Measurements from ENCODE around the gene PSPN. TPM values are rescaled to one million over a fixed set of nuclear protein-coding genes. Genes with fewer than 3 reads are reported as not detected.

PSPN gene
- total RNA-seq, 1 experiment from 2014 or later: 1.9 TPM

GRCh38 chr19:6381030-6381750, 5.5 kb upstream of the PSPN start:
- Mint-ChIP-seq H3K27ac (no peak overlapping the region), H3K4me1 (0 out of 2 replicates have a peak, but pooled peaks cover 3% of the 10 kb centered on the region), H3K4me3 (no peak overlapping the region), H3K36me3 (peaks cover 48% of the 10 kb centered on the region), H3K27me3 (ENCODE audit: low read depth) (no peaks in the 10 kb centered on the region), H3K9me3 (peaks cover 5% of the 10 kb centered on the region; the same call in 1 of the 2 replicates)
- DNase-seq (ENCODE audit: low spot score): no peak
- ATAC-seq: no peak
- ChIA-PET CTCF (interaction anchor here (0.5 kb wide), 1 partner anchor 20 kb away, joined by 5 read pairs; the partner anchor contains the start of gene CLPP), POLR2A (no interaction called here)
- no peak for TF ChIP-seq ZNF396 (CRISPR knock-in tag; IDR thresholded peaks at IDR 0.05; ENCODE audit: borderline replicate concordance)
- TF ChIP-seq ATF1 (CRISPR knock-in tag; IDR thresholded peaks at IDR 0.05): no peak
- no peak for TF ChIP-seq ZNF281 (CRISPR knock-in tag; IDR thresholded peaks at IDR 0.05)
- TF ChIP-seq PREB (CRISPR knock-in tag; IDR thresholded peaks at IDR 0.05; ENCODE audit: borderline replicate concordance): no peak
- TF ChIP-seq ZNF425 (CRISPR knock-in tag; conservative IDR thresholded peaks at IDR 0.05): no peak
- TF ChIP-seq NR2C2 (CRISPR knock-in tag; IDR thresholded peaks at IDR 0.05): no peak
- TF ChIP-seq FOXK1 (CRISPR knock-in tag; IDR thresholded peaks at IDR 0.05): no peak
- no peak for TF ChIP-seq ZNF263 (CRISPR knock-in tag; IDR thresholded peaks at IDR 0.05; ENCODE audit: low read depth)
- no peak for TF ChIP-seq FOXP4 (CRISPR knock-in tag; IDR thresholded peaks at IDR 0.05)
- no peak for TF ChIP-seq ZBTB21 (CRISPR knock-in tag; IDR thresholded peaks at IDR 0.05; ENCODE audit: borderline replicate concordance)
- no peak for TF ChIP-seq FOXP1 (CRISPR knock-in tag; IDR thresholded peaks at IDR 0.05; ENCODE audit: borderline replicate concordance)
- no peak for TF ChIP-seq SMAD3 (CRISPR knock-in tag; IDR thresholded peaks at IDR 0.05; ENCODE audit: borderline replicate concordance)
- no peak for TF ChIP-seq CTCF (IDR thresholded peaks at IDR 0.05)

GRCh38 chr19:6379744-6380143, 4.0 kb upstream of the PSPN start:
- POLR2A ChIA-PET: no interaction called here
- peaks cover 6% of the 10 kb centered on the region; the same call in 1 of the 2 replicates for H3K4me1 Mint-ChIP-seq

More at GRCh38 chr19:6379744-6380143, 4.0 kb upstream of the PSPN start:
- TF ChIP-seq HMGXB4 (CRISPR knock-in tag; IDR thresholded peaks at IDR 0.05) (no peak), JAZF1 (CRISPR knock-in tag; IDR thresholded peaks at IDR 0.05) (no peak)
- CTCF ChIA-PET: no interaction called here
- DNase-seq (ENCODE audit: low spot score): no peak
- no peak for ATAC-seq
- no peak overlapping the region for H3K4me3 Mint-ChIP-seq
- peaks cover 40% of the 10 kb centered on the region for H3K36me3 Mint-ChIP-seq
- H3K27ac Mint-ChIP-seq: no peak overlapping the region
- peaks cover 5% of the 10 kb centered on the region; the same call in 1 of the 2 replicates for H3K9me3 Mint-ChIP-seq
- H3K27me3 Mint-ChIP-seq (ENCODE audit: low read depth): no peaks in the 10 kb centered on the region
